Measurements from ENCODE around the gene OSMR.

Gene OSMR

DNA sequence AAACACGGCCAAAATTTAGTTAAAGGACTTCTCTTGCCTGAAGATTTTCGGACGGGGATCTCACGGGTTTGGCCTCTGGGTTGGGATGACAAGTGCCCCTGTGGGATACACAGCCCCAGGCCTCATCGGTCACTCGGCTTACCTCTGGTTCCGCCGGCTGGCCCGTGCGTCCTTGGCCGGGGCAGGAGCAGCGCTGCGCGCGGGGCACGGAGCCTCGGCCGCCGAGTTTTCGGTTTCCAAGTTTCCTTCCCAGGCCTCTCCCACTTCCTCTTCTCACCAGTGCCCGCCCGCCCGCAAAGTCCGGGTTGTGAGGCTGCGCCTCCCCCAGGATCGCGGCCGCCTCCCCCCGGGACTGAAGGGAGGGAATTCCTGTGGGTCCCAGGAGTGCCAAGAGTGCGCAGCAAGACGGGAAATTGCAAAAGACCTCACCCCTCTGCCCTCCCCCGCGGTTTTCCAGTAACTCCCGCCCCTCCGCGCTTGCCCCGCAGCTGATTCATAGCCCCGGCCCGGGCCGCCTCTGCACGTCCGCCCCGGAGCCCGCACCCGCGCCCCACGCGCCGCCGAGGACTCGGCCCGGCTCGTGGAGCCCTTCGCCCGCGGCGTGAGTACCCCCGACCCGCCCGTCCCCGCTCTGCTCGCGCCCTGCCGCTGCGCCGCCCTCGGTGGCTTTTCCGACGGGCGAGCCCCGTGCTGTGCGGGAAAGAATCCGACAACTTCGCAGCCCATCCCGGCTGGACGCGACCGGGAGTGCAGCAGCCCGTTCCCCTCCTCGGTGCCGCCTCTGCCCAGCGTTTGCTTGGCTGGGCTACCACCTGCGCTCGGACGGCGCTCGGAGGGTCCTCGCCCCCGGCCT lies at the start of gene OSMR:
Gene OSMR (plus strand): TSS at position 487 of the 853 bp plus-strand sequence. CDS start 23,033 bp downstream, outside the sequence.
- H3K4me3 ChIP-seq (ENCODE audit: low read depth, low read length), result peak within 1 kb of the TSS; percentile 88
- peak; percentile 98 for DNase-seq (ENCODE audit: low read depth)

- no peak for DNase-seq (ENCODE audit: low read depth)
Observed at GRCh38 chr5:38796742-38797108, 49.1 kb upstream of the OSMR start.

GRCh38 chr5:38797838-38798237 lies 48.0 kb upstream of the OSMR start:
- no peak for DNase-seq (ENCODE audit: low read depth)
- no peak overlapping the region for H3K4me3 ChIP-seq (ENCODE audit: low read depth, low read length)

More at GRCh38 chr5:38796742-38797108, 49.1 kb upstream of the OSMR start:
- no peak overlapping the region for H3K4me3 ChIP-seq (ENCODE audit: low read depth, low read length)

- H3K4me3 ChIP-seq (ENCODE audit: low read depth, low read length), result no peak overlapping the region
Observed at GRCh38 chr5:38799556-38800377, 46.0 kb upstream of the OSMR start.

GRCh38 chr5:38800515-38800914 lies 45.3 kb upstream of the OSMR start:
- no peak overlapping the region for H3K4me3 ChIP-seq (ENCODE audit: low read depth, low read length)
- DNase-seq (ENCODE audit: low read depth), result no peak

More at GRCh38 chr5:38799556-38800377, 46.0 kb upstream of the OSMR start:
- DNase-seq (ENCODE audit: low read depth), result no peak

GRCh38 chr5:38802125-38802524 lies 43.7 kb upstream of the OSMR start:
- DNase-seq (ENCODE audit: low read depth), result no peak
- H3K4me3 ChIP-seq (ENCODE audit: low read depth, low read length), result no peak overlapping the region

GRCh38 chr5:38803246-38803645 lies 42.6 kb upstream of the OSMR start:
- no peak for DNase-seq (ENCODE audit: low read depth)
- no peak overlapping the region for H3K4me3 ChIP-seq (ENCODE audit: low read depth, low read length)

DNA sequence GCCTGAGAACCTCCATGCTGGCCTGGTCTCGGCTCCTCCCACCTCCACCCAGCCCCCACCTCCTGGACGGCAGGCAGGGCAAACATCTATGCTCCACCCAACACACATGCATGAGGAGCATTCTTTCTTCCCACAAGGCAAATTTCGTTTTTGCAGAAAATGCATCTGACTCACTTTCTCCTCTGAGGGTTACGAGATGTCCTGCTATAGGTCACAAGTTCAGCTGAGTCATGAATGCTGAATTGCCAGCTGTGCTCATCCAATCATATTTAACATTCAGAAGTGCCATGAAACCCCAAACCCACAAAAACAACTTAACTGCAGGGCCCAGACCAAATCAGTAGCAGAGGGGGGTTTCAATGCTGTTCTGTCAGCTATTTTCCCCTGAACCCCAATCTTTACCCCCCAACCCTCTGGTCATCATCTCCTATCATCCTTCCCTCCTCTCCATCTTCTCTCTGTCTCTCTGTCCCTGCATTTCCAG lies 39.0 kb upstream of the OSMR start:
- DNase-seq (ENCODE audit: low read depth), result peak; percentile 97

DNA sequence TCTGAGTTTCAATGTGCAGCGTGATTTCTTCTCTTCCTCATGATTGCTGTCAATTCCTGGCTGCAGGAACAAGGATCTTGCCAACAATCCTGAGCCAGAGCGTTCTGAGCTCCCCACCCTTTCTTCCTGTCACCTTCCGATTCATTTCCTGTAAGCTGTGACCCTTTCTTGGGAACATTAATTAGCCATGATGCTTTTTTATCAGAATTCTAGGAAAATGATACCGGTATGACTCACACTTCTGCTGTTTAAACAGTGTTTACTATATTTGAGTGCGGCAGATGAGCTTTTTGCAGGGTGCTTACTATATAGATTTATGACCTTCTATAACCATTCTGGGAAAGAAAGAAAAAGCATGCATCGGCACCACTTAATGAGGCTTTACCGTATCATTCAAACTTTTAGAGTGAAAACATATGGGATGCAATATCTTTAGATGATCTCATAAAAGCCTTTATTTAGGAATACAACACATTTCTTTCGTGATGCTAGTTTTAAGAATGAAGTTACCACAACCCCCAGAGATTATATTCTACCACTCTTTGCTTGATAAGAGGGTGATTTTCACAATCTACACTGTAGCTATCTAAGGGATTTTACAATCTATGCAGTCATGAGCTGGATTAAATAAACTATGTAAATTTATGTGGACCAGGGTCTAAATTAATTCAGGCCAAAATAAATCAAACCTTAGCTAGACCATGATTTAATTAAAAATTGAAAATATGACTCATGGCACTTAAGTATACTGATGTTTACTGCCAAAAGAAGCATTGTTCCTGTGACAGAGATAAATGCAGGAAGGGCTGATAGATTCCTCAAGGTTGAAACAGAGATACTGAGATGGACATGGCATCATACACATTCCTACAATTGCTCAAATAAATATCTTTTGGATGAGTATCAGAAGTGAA lies 38.0 kb upstream of the OSMR start:
- H3K4me3 ChIP-seq (ENCODE audit: low read depth, low read length), result no peak overlapping the region
- peak; percentile 54 for DNase-seq (ENCODE audit: low read depth)

More for the DNA sequence above, 39.0 kb upstream of the OSMR start:
- no peak overlapping the region for H3K4me3 ChIP-seq (ENCODE audit: low read depth, low read length)

DNA sequence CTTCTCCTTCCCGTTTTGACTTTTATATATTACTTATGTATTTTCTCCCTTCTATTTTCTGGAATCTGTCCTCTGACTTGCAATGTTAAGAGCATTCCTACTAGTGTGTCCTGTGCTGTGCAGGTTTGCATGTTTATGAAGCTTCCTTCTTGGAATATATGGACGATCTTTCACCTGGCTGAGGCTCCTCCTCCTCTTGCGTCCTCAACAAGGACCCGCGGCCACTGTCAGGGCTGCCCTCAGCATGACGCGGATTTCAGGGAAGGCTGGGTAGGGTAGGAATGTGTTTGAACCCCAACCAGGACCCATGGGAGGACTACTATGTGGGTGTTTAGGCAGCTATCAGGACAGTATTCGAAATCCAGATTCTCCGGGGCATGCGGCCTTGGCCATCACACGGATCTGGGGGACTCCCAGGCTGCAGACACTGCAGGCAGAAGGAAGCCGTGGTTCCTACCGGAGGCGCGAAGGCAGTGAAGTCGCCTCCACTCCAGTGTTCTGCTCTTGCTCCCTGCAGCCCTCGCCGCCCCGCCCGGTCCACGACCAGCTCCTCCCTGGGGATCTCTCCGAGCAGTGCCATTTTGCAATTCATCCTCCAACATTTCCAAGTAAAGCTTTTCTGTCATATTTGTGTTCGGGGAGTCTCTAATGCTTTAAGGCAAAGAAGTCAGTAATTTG lies 37.0 kb upstream of the OSMR start:
- H3K4me3 ChIP-seq (ENCODE audit: low read depth, low read length), result no peak overlapping the region
- DNase-seq (ENCODE audit: low read depth), result no peak

GRCh38 chr5:38809388-38810359 lies 36.1 kb upstream of the OSMR start:
- no peak overlapping the region for H3K4me3 ChIP-seq (ENCODE audit: low read depth, low read length)
- peak; percentile 73 for DNase-seq (ENCODE audit: low read depth)

DNA sequence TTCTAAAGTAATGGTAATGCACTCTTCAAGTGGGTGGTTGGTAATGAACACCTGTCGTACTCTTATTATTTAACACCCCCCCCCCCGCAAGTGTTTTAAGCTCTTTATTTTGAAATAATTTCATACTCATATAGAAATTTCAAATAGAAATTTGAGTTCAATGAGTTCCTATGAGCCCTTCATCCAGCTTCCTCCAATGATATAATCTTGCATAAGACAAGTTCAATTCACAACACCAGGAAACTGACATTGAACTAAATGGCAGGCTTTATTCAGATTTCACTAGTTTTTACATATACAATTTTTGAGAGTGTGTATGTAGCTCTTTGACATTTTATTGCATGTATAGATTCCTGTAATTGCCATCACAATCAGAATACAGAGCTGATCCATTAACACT lies 30.9 kb upstream of the OSMR start:
- DNase-seq (ENCODE audit: low read depth), result no peak
- no peak overlapping the region for H3K4me3 ChIP-seq (ENCODE audit: low read depth, low read length)

- H3K4me3 ChIP-seq (ENCODE audit: low read depth, low read length), result no peak overlapping the region
- no peak for DNase-seq (ENCODE audit: low read depth)
Observed at GRCh38 chr5:38816083-38817030, 29.5 kb upstream of the OSMR start.

DNA sequence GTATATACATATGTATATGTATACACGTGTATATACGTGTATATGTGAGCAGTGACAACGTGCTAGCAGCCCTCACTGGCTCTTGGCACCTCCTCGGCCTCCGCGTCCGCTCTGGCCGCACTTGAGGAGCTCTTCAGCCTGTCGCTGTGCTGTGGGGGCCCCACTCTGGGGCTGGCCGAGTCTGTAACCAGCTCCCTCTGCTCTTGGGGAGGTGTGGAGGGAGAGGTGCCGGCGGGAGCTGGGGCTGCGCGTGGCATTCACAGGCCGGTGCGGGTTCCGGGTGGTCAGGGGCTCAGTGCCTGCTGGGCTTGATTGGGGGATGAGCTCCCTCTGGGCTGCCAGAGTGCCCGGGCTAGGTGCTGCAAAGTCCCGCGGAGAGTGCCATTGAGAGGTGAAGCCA lies 24.1 kb upstream of the OSMR start:
- H3K4me3 ChIP-seq (ENCODE audit: low read depth, low read length), result no peak overlapping the region
- no peak for DNase-seq (ENCODE audit: low read depth)

DNA sequence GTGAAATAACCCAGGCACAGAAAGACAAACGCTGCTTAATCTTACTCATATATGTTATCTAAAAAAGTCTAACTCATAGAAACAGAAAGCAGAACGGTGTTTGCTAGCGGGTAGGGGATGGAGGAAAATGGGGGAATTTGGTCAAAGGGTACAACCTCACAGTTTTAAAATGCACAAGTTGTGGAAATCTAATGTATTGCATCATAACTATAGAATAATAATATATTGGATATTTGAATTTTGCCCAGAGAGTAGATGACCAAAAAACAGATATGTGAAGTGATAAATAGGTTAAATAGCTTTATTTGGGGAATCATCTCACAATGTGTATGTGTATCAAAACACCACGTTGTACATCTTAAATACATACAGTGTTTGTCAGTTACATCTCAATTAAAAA lies 22.3 kb upstream of the OSMR start:
- no peak overlapping the region for H3K4me3 ChIP-seq (ENCODE audit: low read depth, low read length)

GRCh38 chr5:38824821-38825220 lies 21.0 kb upstream of the OSMR start:
- no peak overlapping the region for H3K4me3 ChIP-seq (ENCODE audit: low read depth, low read length)
- DNase-seq (ENCODE audit: low read depth), result no peak

More for the DNA sequence above, 22.3 kb upstream of the OSMR start:
- DNase-seq (ENCODE audit: low read depth), result no peak

DNA sequence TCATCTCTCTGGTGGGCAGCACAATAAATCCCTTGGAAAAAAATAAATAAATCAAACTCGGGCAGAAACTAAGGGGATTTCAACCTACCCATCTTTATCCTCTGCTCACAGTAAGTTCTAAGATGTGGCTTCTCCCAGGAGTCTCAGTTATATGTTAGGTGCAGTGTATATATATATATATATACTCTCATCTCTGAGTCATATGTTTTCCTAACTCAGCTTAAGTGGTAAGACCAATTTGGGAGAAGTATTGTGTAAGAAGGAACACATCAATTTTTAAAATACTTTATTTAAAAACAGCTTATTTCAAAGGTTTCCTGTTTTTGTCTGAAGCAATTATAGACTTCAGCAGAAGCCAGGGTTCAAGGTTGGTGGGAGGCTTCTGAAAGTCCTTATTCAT lies 20.3 kb upstream of the OSMR start:
- DNase-seq (ENCODE audit: low read depth), result peak; percentile 36
- no peak overlapping the region for H3K4me3 ChIP-seq (ENCODE audit: low read depth, low read length)
